Measurements from ENCODE around the gene ATP5F1B.
A peak's percentile ranks its signal among the peaks of the same experiment; 100 is the strongest.

Gene ATP5F1B

GRCh38 chr12:56645201-56645716 is 525 bp downstream of the ATP5F1B start:
- 0 to 1% methylated on average over 23 to 29 of the region's 29 CpGs for WGBS, 2 experiments (ENCODE audit: insufficient coverage in 2 of 2)
- peak overlapping the region; percentile 58 for H3K27ac ChIP-seq (ENCODE audit: low read depth, low read length, severe bottlenecking)
- no peaks in the 10 kb centered on the region for H3K9me3 ChIP-seq (ENCODE audit: control insufficient read depth, low read length)
- peak overlapping the region; percentile 98 for H3K4me3 ChIP-seq (ENCODE audit: extremely low read depth, insufficient read depth, low read length, poor library complexity, severe bottlenecking)
- H3K4me1 ChIP-seq (ENCODE audit: control insufficient read depth, insufficient read depth, low read length, poor library complexity, severe bottlenecking), result peaks cover 6% of the 10 kb centered on the region
- H3K36me3 ChIP-seq (ENCODE audit: control insufficient read depth, insufficient read depth, low read length), result peaks cover 46% of the 10 kb centered on the region

- peaks cover 6% of the 10 kb centered on the region for H3K4me1 ChIP-seq (ENCODE audit: control insufficient read depth, insufficient read depth, low read length, poor library complexity, severe bottlenecking)
- H3K36me3 ChIP-seq (ENCODE audit: control insufficient read depth, insufficient read depth, low read length), result peaks cover 52% of the 10 kb centered on the region
- H3K4me3 ChIP-seq (ENCODE audit: extremely low read depth, insufficient read depth, low read length, poor library complexity, severe bottlenecking), result peak overlapping the region; percentile 98
- 88 to 94% methylated on average over 2 of the region's 4 CpGs for WGBS, 2 experiments (ENCODE audit: insufficient coverage in 2 of 2)
- H3K9me3 ChIP-seq (ENCODE audit: control insufficient read depth, low read length), result no peaks in the 10 kb centered on the region
- H3K27ac ChIP-seq (ENCODE audit: low read depth, low read length, severe bottlenecking), result no peak overlapping the region
Measured at GRCh38 chr12:56644654-56645053, 1.1 kb downstream of the ATP5F1B start.

- Histone ChIP-seq H3K36me3 (ENCODE audit: control insufficient read depth, insufficient read depth, low read length) (peaks cover 74% of the 10 kb centered on the region), H3K9me3 (ENCODE audit: control insufficient read depth, low read length) (no peaks in the 10 kb centered on the region), H3K27ac (ENCODE audit: low read depth, low read length, severe bottlenecking) (no peak overlapping the region), H3K4me3 (ENCODE audit: extremely low read depth, insufficient read depth, low read length, poor library complexity, severe bottlenecking) (no peak overlapping the region), H3K4me1 (ENCODE audit: control insufficient read depth, insufficient read depth, low read length, poor library complexity, severe bottlenecking) (peaks cover 3% of the 10 kb centered on the region)
- WGBS, 2 experiments (ENCODE audit: insufficient coverage in 2 of 2), result 93 to 100% methylated on average over 2 of the region's 6 CpGs
Measured at GRCh38 chr12:56641219-56641618, 4.6 kb downstream of the ATP5F1B start.

GRCh38 chr12:56637621-56638020 is 8.2 kb downstream of the ATP5F1B start:
- peaks cover 52% of the 10 kb centered on the region for H3K36me3 ChIP-seq (ENCODE audit: control insufficient read depth, insufficient read depth, low read length)
- H3K9me3 ChIP-seq (ENCODE audit: control insufficient read depth, low read length), result no peaks in the 10 kb centered on the region
- no peak overlapping the region for H3K4me3 ChIP-seq (ENCODE audit: extremely low read depth, insufficient read depth, low read length, poor library complexity, severe bottlenecking)
- peaks cover 19% of the 10 kb centered on the region for H3K4me1 ChIP-seq (ENCODE audit: control insufficient read depth, insufficient read depth, low read length, poor library complexity, severe bottlenecking)
- H3K27ac ChIP-seq (ENCODE audit: low read depth, low read length, severe bottlenecking), result peak overlapping the region; percentile 90
- 75 to 100% methylated on average over 1 to 2 of the region's 2 CpGs for WGBS, 2 experiments (ENCODE audit: insufficient coverage in 2 of 2)

GRCh38 chr12:56636675-56637540 is 8.9 kb downstream of the ATP5F1B start:
- WGBS, 2 experiments (ENCODE audit: insufficient coverage in 2 of 2), result 0% methylated on average over 7 to 8 of the region's 12 CpGs
- H3K4me3 ChIP-seq (ENCODE audit: extremely low read depth, insufficient read depth, low read length, poor library complexity, severe bottlenecking), result peak overlapping the region; percentile 65
- peaks cover 45% of the 10 kb centered on the region for H3K36me3 ChIP-seq (ENCODE audit: control insufficient read depth, insufficient read depth, low read length)
- peaks cover 26% of the 10 kb centered on the region for H3K4me1 ChIP-seq (ENCODE audit: control insufficient read depth, insufficient read depth, low read length, poor library complexity, severe bottlenecking)
- no peaks in the 10 kb centered on the region for H3K9me3 ChIP-seq (ENCODE audit: control insufficient read depth, low read length)
- peak overlapping the region; percentile 90 for H3K27ac ChIP-seq (ENCODE audit: low read depth, low read length, severe bottlenecking)

GRCh38 chr12:56635806-56636674 is 9.7 kb downstream of the ATP5F1B start:
- H3K4me3 ChIP-seq (ENCODE audit: extremely low read depth, insufficient read depth, low read length, poor library complexity, severe bottlenecking), result peak overlapping the region; percentile 65
- H3K27ac ChIP-seq (ENCODE audit: low read depth, low read length, severe bottlenecking), result peak overlapping the region; percentile 90
- WGBS, 2 experiments (ENCODE audit: insufficient coverage in 2 of 2), result 2 to 4% methylated on average over 15 to 18 of the region's 20 CpGs
- H3K4me1 ChIP-seq (ENCODE audit: control insufficient read depth, insufficient read depth, low read length, poor library complexity, severe bottlenecking), result peaks cover 31% of the 10 kb centered on the region
- peaks cover 36% of the 10 kb centered on the region for H3K36me3 ChIP-seq (ENCODE audit: control insufficient read depth, insufficient read depth, low read length)
- H3K9me3 ChIP-seq (ENCODE audit: control insufficient read depth, low read length), result no peaks in the 10 kb centered on the region

- peaks cover 27% of the 10 kb centered on the region for H3K36me3 ChIP-seq (ENCODE audit: control insufficient read depth, insufficient read depth, low read length)
- peak overlapping the region; percentile 90 for H3K27ac ChIP-seq (ENCODE audit: low read depth, low read length, severe bottlenecking)
- WGBS, 2 experiments (ENCODE audit: insufficient coverage in 2 of 2), result 1 to 2% methylated on average over 23 to 26 of the region's 47 CpGs
- H3K4me1 ChIP-seq (ENCODE audit: control insufficient read depth, insufficient read depth, low read length, poor library complexity, severe bottlenecking), result peaks cover 36% of the 10 kb centered on the region
- no peaks in the 10 kb centered on the region for H3K9me3 ChIP-seq (ENCODE audit: control insufficient read depth, low read length)
- H3K4me3 ChIP-seq (ENCODE audit: extremely low read depth, insufficient read depth, low read length, poor library complexity, severe bottlenecking), result peak overlapping the region; percentile 65
Measured at GRCh38 chr12:56634837-56635791, 10.7 kb downstream of the ATP5F1B start.

- Histone ChIP-seq H3K27ac (ENCODE audit: low read depth, low read length, severe bottlenecking) (no peak overlapping the region), H3K4me3 (ENCODE audit: extremely low read depth, insufficient read depth, low read length, poor library complexity, severe bottlenecking) (peak overlapping the region; percentile 65), H3K9me3 (ENCODE audit: control insufficient read depth, low read length) (no peaks in the 10 kb centered on the region), H3K4me1 (ENCODE audit: control insufficient read depth, insufficient read depth, low read length, poor library complexity, severe bottlenecking) (peaks cover 36% of the 10 kb centered on the region), H3K36me3 (ENCODE audit: control insufficient read depth, insufficient read depth, low read length) (peaks cover 19% of the 10 kb centered on the region)
- 0 to 2% methylated on average over 19 to 26 of the region's 27 CpGs for WGBS, 2 experiments (ENCODE audit: insufficient coverage in 2 of 2)
Measured at GRCh38 chr12:56634242-56634836, 11.4 kb downstream of the ATP5F1B start.

GRCh38 chr12:56633468-56634241 is 12.1 kb downstream of the ATP5F1B start:
- Histone ChIP-seq H3K27ac (ENCODE audit: low read depth, low read length, severe bottlenecking) (no peak overlapping the region), H3K36me3 (ENCODE audit: control insufficient read depth, insufficient read depth, low read length) (peaks cover 12% of the 10 kb centered on the region), H3K9me3 (ENCODE audit: control insufficient read depth, low read length) (no peaks in the 10 kb centered on the region), H3K4me1 (ENCODE audit: control insufficient read depth, insufficient read depth, low read length, poor library complexity, severe bottlenecking) (peaks cover 37% of the 10 kb centered on the region), H3K4me3 (ENCODE audit: extremely low read depth, insufficient read depth, low read length, poor library complexity, severe bottlenecking) (peak overlapping the region; percentile 65)
- 53 to 56% methylated on average over 9 to 11 of the region's 12 CpGs for WGBS, 2 experiments (ENCODE audit: insufficient coverage in 2 of 2)
